T-helper 1 cell treated with Interleukin-12 subunit alpha and Interleukin-12 subunit beta and Interleukin-4 antibody, amounts not matched to agents 30 ng/mL and 1 ng/mL, for 36 hours (primary cell): ENCODE measurements around the gene VSTM1. TPM values are rescaled to one million over a fixed set of nuclear protein-coding genes. Genes with fewer than 3 reads are reported as not detected.
"Not testable (repeated sequence)": the region's sequence is repeated elsewhere in the genome, so short reads cannot be mapped to it uniquely, and the experiment has no call there.

Experiments
- intact Hi-C: fragments of 100-400 bp; cut with micrococcal nuclease; formaldehyde crosslinking; loops from one replicate; pipeline ENCODE4 v1.15.1; 2024
- total RNA-seq: library from RNA; stranded (reverse); gene quantifications from 2 replicates; pipeline ENCODE4 v1.2.3, GENCODE V29; 2022

Gene VSTM1
- total RNA-seq, result not detected in 2 replicates

GRCh38 chr19:54063350-54064116 is at the start of gene VSTM1:
TSS of gene VSTM1 (minus strand) at chr19:54063897. CDS start at chr19:54063777, 120 bp downstream.
- intact Hi-C loops, result no loop called here

DNA sequence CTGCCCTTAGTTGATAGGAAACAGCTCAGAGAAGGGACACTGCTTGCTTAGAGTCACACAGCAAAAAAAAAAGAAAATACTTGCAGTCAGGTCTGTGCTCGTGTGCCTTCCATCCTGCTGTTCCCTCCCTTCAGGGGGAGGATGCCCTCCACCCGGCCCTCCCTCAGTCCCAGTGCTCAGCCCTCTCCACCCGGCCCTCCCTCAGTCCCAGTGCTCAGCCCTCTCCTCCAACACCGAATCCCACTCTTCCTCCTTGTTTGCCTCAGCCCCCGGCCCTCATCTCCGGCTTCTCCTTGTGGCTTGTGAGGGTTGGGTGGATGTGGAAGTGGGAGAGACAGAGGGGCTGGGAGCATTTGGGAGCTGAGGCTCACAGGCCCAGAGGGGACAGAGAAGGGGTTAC is 46.0 kb upstream of the VSTM1 start:
- intact Hi-C loops, result loop anchor here (10.0 kb wide), 2 partner anchors 675 to 915 kb away; partner anchors contain the start of genes ZNF665 and ZNF761

GRCh38 chr19:54108496-54108895 is 44.8 kb upstream of the VSTM1 start:
- intact Hi-C loops, result no loop called here

- intact Hi-C loops, result no loop called here
These were observed 44.3 kb upstream of the VSTM1 start for GRCh38 chr19:54107876-54108490.

GRCh38 chr19:54106716-54107115 is 43.0 kb upstream of the VSTM1 start:
- intact Hi-C loops, result no loop called here

DNA sequence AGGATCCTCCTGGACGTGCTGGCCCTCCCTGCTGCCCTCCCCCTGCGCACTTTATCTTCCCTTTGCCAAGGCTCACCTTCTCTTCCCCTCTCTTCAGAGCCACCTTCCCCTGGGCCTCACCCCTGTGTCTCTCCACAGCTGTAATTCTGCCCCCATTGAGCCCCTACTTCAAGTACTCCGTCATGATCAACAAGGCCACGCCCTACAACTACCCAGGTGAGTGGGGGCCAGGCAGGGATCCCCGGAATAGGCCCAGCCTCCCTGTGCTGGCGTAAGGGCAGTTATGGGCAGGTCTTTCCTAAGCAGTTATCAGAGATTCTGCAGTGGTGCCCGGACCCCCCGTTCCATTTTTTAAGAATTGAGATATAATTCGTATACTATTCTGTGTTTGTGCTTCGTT is 42.1 kb upstream of the VSTM1 start:
- intact Hi-C loops, result no loop called here

DNA sequence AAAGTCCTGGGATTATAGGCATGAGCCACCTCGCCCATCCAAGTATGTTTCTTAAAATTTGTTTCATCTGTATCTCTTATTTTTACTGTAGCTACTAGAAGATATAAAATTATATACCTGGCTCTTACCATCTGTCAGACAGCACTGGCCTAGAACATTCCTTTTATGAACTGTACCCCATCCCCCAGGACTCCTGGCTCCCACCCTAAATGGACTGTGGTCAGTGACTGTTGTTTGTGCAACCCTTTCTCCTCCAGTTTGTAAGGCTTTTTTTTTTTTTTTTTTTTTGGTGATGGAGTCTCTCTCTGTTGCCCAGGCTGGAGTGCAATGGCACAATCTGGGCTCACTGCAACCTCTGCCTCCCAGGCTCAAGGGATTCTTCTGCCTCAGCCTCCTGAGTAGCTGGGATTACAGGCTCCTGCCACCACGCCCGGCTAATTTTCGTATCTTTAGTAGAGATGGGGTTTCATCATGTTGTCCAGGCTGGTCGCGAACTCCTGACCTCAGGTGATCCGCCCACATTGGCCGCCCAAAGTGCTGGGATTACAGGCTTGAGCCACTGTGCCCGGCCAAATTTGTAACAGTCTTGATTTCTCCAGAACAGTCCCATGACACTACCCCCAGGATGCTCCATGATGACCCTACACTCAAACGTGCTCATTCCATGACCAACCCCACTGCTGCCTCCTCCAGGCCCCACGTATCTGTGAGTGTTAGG is 41.5 kb upstream of the VSTM1 start:
- intact Hi-C loops, result no loop called here

- intact Hi-C loops, result loop anchor here (1.0 to 2.0 kb wide), 9 partner anchors 13 to 1014 kb away; partner anchors contain the start of genes CNOT3, LENG1, LENG8 and MYADM
These were observed 38.9 kb upstream of the VSTM1 start, which contains the start of gene NDUFA3 for GRCh38 chr19:54102421-54103169. TSS of gene NDUFA3 (plus strand) at chr19:54102855. CDS start at chr19:54102879, 24 bp downstream.

- intact Hi-C loops, result no loop called here
These were observed 36.9 kb upstream of the VSTM1 start, which contains the start of gene OSCAR for GRCh38 chr19:54100561-54100960. TSS of gene OSCAR (minus strand) at chr19:54100803. CDS start at chr19:54100792, 11 bp downstream.

DNA sequence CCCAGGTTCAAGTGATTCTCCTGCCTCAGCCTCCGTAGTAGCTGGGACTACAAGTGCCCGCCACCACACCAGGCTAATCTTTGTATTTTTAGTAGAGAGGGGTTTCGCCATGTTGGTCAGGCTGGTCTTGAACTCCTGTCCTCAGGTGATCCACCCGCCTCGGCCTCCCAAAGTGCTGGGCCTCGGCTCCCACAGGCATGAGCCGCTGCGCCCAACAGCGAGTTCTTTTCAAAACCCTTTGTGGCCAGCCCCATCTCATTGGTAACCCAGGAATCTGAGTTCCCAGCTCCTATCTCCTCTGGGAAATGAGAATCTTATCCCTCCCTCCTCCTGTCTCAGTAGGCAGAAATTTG is 36.2 kb upstream of the VSTM1 start:
- intact Hi-C loops, result not testable (repeated sequence)

DNA sequence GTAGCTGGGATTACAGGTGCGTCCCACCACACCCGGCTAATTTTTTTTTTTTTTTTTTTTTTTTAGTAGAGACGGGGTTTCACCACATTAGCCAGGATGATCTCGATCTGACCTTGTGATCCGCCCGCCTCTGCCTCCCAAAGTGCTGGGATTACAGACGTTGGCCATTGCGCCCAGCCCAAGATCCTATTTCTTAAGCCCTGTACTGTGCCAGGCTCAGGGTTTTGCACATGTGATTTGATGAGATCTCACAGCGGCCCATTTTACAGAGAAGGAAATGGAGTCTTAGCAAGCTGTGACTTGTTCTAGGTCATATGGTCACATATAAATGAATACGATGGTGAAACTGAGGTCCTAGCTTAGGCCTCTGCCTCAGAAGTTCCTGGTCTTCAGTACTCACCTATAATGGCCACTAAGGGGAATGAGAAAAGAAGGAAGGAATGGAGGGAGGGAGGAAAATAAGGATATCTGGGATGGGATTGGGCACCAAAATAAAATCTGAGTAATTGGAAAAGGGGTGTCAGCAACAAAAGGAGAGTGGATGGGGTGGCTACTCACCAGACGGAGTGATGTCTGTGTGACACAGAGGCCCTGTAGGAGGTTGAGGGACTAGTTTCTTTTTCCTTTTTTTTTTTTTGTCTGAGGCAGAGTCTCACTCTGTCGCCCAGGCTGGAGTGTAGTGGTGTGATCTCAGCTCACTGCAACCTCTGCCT is 35.6 kb upstream of the VSTM1 start:
- intact Hi-C loops, result no loop called here

DNA sequence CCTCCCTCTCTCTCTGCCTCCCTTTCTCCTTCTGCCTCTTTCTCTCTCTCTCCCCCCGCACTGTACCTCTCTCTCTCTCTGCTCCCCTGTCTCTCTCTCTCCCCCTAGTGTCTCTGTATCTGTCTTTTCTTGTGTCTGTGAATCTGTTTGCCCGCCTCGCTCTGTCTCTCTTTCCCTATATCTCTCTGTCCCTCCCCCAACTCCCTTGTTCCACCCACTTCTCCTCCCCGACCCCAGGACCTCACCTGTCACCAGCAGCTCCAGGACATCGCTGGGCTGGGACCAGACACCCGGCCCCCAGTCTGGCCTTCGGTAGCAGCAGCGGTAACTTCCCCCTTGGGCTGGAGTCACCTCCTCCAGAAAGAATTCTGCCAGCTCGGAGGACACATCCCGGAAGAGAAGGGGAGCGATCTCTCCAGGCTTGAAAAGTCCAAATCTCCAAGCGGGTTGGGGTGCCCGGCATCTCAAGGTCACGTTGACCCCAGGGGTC is 33.0 kb upstream of the VSTM1 start:
- intact Hi-C loops, result loop anchor here (2.0 kb wide), 1 partner anchor 18 kb away; the partner anchor contains the start of genes PRPF31 and TFPT

DNA sequence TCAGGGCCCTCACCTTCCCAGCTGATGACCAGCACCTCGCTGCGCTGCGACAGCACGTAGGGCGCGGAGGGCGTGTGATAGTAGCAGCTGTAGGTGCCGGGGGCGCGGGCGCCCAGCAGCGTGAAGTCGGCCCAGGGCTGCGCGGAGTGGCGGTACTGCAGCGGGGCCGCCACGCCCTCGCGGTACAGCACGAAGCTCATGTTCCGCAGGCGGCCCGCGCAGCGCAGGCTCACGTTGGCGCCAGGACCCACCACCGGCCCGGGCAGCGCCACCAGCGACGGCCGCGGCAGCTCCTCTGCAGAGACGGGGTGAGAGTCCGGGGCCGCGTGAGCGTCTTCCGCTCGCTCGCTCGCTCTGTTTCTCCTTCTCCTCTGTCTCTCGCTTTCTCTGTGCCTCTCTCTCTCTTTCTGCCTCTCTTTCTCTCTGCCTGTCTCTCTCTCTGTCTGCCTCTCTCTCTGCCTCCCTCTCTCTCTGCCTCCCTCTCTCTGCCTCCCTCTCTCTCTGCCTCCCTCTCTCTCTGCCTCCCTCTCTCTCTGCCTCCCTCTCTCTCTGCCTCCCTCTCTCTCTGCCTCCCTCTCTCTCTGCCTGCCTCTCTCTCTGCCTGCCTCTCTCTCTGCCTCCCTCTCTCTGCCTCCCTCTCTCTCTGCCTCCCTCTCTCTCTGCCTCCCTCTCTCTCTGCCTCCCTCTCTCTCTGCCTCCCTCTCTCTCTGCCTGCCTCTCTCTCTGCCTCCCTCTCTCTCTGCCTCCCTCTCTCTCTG is 32.3 kb upstream of the VSTM1 start:
- intact Hi-C loops, result loop anchor here (2.0 kb wide), 1 partner anchor 19 kb away; the partner anchor contains the start of genes PRPF31 and TFPT

- intact Hi-C loops, result no loop called here
These were observed 31.6 kb upstream of the VSTM1 start for GRCh38 chr19:54095136-54095858.

GRCh38 chr19:54094426-54095000 is 30.8 kb upstream of the VSTM1 start:
- intact Hi-C loops, result no loop called here

DNA sequence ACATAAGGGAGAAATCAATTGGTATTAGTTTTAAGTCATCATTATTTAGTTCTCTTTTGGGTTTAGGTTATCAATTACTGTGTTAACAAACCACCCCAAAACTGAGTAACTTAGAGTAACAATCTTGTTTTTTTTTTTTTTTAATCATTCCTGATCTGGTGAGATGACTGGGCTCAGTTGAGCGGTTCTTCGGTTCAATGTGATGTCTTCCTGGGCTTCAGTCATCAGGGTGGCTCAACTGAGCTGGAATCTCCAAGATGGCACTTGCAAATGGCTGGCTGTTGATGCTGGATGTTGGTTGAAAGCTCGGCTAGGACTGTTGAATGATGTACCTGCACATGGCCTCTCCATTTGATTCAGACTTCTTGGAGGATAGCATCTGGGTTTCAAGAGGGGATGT is 20.7 kb upstream of the VSTM1 start:
- intact Hi-C loops, result no loop called here

DNA sequence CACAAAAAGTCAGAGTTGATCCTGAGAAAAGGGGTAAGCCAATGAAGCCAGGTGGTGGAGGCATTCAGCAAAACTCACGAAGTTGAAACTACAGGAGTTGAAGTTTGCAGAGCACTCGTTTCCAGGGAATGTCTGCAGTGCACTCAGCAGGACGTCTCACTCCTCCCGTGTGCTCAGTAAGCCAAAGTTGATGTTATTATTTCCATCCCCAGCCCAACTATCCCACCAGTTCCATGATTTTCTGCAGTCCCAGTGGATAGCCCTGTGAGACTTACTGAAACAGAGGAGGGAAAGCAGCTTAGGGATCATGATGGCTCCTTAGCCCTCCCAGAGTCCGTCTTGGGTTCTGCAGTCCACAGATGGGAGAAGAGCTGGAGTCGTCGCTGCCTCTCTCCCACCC is 17.3 kb upstream of the VSTM1 start, which contains the start of gene TARM1:
TSS of gene TARM1 (minus strand) at position 334 of the 400 bp plus-strand sequence. CDS start at position 309, 25 bp downstream.
- intact Hi-C loops, result no loop called here

DNA sequence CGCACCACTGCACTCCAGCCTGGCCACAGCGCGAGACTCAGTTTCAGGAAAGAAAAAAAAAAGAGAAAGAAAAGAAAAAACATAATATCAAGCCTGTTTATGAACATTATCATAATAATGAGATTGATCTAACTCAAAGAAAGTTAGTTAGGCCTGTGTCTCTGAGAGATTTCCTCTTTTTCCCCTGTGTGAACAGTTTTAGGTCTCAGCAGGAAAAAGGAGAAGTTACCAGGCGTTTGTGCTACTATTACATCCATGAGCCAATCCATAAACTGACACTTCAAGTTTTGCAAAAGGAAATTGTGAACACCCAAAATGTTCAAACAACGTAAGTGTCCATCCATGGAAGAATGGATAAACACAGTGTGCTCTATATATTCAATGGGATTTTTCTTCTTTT is 13.6 kb upstream of the VSTM1 start:
- intact Hi-C loops, result no loop called here
